HG02852 (cell line): ENCODE measurements around the gene PLEKHA5.
"Not testable (repeated sequence)": the region's sequence is repeated elsewhere in the genome, so short reads cannot be mapped to it uniquely, and the experiment has no call there.

ENCODE experiments used
- ATAC-seq: cut with Tn5 transposase; IDR thresholded peaks from one replicate; pipeline ENCODE4 v1.9.1; 2021; ENCODE audit warnings: mild to moderate bottlenecking, moderate library complexity; ENCODE audit not compliant: unreplicated experiment

The PLEKHA5 gene

GRCh38 chr12:19394385-19394784 lies 264.9 kb downstream of the PLEKHA5 start:
- no peak for ATAC-seq

GRCh38 chr12:19397534-19397933 lies 268.0 kb downstream of the PLEKHA5 start:
- no peak for ATAC-seq

GRCh38 chr12:19398376-19399363 lies 269.1 kb downstream of the PLEKHA5 start:
- ATAC-seq, result no peak

- ATAC-seq, result not testable (repeated sequence)
Measured at GRCh38 chr12:19400649-19401285, 271.2 kb downstream of the PLEKHA5 start.

GRCh38 chr12:19402211-19402610 lies 272.7 kb downstream of the PLEKHA5 start:
- ATAC-seq, result no peak

GRCh38 chr12:19402743-19403431 lies 273.4 kb downstream of the PLEKHA5 start:
- ATAC-seq, result no peak

- ATAC-seq, result no peak
Measured at GRCh38 chr12:19404242-19404880, 274.8 kb downstream of the PLEKHA5 start.

GRCh38 chr12:19409376-19409775 lies 279.8 kb downstream of the PLEKHA5 start:
- ATAC-seq, result no peak

- no peak for ATAC-seq
Measured at GRCh38 chr12:19410211-19410610, 280.7 kb downstream of the PLEKHA5 start.

- no peak for ATAC-seq
Measured at GRCh38 chr12:19410629-19411185, 281.2 kb downstream of the PLEKHA5 start.

GRCh38 chr12:19411234-19412204 lies 282.0 kb downstream of the PLEKHA5 start:
- no peak for ATAC-seq

GRCh38 chr12:19412844-19413243 lies 283.3 kb downstream of the PLEKHA5 start:
- ATAC-seq, result no peak

GRCh38 chr12:19413582-19413981 lies 284.0 kb downstream of the PLEKHA5 start:
- ATAC-seq, result not testable (repeated sequence)

GRCh38 chr12:19415563-19415962 lies 286.0 kb downstream of the PLEKHA5 start:
- ATAC-seq, result no peak

- ATAC-seq, result no peak
Measured at GRCh38 chr12:19419086-19419485, 289.6 kb downstream of the PLEKHA5 start.

GRCh38 chr12:19421503-19422282 lies 292.2 kb downstream of the PLEKHA5 start:
- no peak for ATAC-seq

- no peak for ATAC-seq
Measured at GRCh38 chr12:19423166-19423930, 293.8 kb downstream of the PLEKHA5 start.
